Endodermal cell (in vitro differentiated cells): ENCODE data around the gene CNNM3. TPM values are rescaled to one million over a fixed set of nuclear protein-coding genes. Genes with fewer than 3 reads are reported as not detected.

Experiments used
- DNase-seq: peaks from one replicate; pipeline ENCODE4 v3.0.0-alpha.2; 2017
- H3K27ac ChIP-seq: 2 replicates; pipeline ENCODE4 v1.5.1; 2013; ENCODE audit warnings: mild to moderate bottlenecking, low read depth, low read length, moderate library complexity
- H3K27me3 ChIP-seq: 2 replicates; pipeline ENCODE4 v1.6.1; 2013; ENCODE audit warnings: mild to moderate bottlenecking, low read length, moderate library complexity; ENCODE audit not compliant: insufficient read depth, control insufficient read depth, poor library complexity, severe bottlenecking
- H3K36me3 ChIP-seq: 2 replicates; pipeline ENCODE4 v1.7.0; 2013; ENCODE audit warnings: mild to moderate bottlenecking, low read length, moderate library complexity; ENCODE audit not compliant: control insufficient read depth, insufficient read depth
- H3K4me1 ChIP-seq: one replicate; pipeline ENCODE4 v1.7.0; 2013; ENCODE audit warnings: low read length; ENCODE audit not compliant: control insufficient read depth, insufficient read depth
- H3K4me3 ChIP-seq: 2 replicates; pipeline ENCODE4 v1.5.1; 2013; ENCODE audit warnings: mild to moderate bottlenecking, low read length, moderate library complexity
- H3K9ac ChIP-seq: 2 replicates; pipeline ENCODE4 v1.6.1; 2013; ENCODE audit warnings: mild to moderate bottlenecking, low read length, moderate library complexity; ENCODE audit not compliant: poor library complexity, severe bottlenecking; ENCODE audit errors: extremely low read depth
- H3K9me3 ChIP-seq: 2 replicates; pipeline ENCODE4 v1.6.1; 2013; ENCODE audit warnings: mild to moderate bottlenecking, low read length, moderate library complexity; ENCODE audit not compliant: control insufficient read depth
- H3K27ac Mint-ChIP-seq: 2 replicates; pipeline ENCODE4 v1.8.0; 2020; ENCODE audit warnings: mixed read lengths
- H3K27me3 Mint-ChIP-seq: 2 replicates; pipeline ENCODE4 v1.8.0; 2021; ENCODE audit warnings: mild to moderate bottlenecking, mixed read lengths; ENCODE audit not compliant: insufficient read depth
- H3K36me3 Mint-ChIP-seq: 2 replicates; pipeline ENCODE4 v1.8.0; 2020; ENCODE audit warnings: low read depth, mixed read lengths
- H3K4me1 Mint-ChIP-seq: 2 replicates; pipeline ENCODE4 v1.8.0; 2020; ENCODE audit warnings: mixed read lengths
- H3K4me3 Mint-ChIP-seq: 2 replicates; pipeline ENCODE4 v1.8.0; 2020; ENCODE audit warnings: mild to moderate bottlenecking, moderate library complexity, mixed read lengths
- H3K9me3 Mint-ChIP-seq: 2 replicates; pipeline ENCODE4 v1.8.0; 2020; ENCODE audit warnings: mild to moderate bottlenecking, mixed read lengths
- WGBS, 2 experiments: methylation state at CpG; one replicate each; pipeline versions ENCODE4 v1.1.5 to v1.1.7; 2013; ENCODE audit warnings: missing lambda C conversion rate in 2 of 2, mixed read lengths in 1 of 2; ENCODE audit not compliant: insufficient coverage in 1 of 2, insufficient read length in 1 of 2; 5-methylcytosine and 5-hydroxymethylcytosine counted together
- total RNA-seq, 2 donors: library from RNA; stranded (reverse); fragmentation: NEBNext Ultra II Directional in 1 of 2; extraction: Animal tissue kit (Norgen Biotek cat#: 25700) in 1 of 2; gene quantifications; 2 replicates in 1 of 2; 3 replicates in 1 of 2; pipeline ENCODE4 v1.2.1, GENCODE V29; 2021
- TF ChIP-seq, protein P1 (sequence below): fragments of 200-600 bp; sonication (generic); conservative IDR thresholded peaks from 2 replicates; pipeline ENCODE4 v1.5.0; 2021; ENCODE audit warnings: antibody characterized with exemption, mild to moderate bottlenecking

The CNNM3 gene
- total RNA-seq, 2 donors from 2014 or later = 33.1 to 34.8 TPM

DNA sequence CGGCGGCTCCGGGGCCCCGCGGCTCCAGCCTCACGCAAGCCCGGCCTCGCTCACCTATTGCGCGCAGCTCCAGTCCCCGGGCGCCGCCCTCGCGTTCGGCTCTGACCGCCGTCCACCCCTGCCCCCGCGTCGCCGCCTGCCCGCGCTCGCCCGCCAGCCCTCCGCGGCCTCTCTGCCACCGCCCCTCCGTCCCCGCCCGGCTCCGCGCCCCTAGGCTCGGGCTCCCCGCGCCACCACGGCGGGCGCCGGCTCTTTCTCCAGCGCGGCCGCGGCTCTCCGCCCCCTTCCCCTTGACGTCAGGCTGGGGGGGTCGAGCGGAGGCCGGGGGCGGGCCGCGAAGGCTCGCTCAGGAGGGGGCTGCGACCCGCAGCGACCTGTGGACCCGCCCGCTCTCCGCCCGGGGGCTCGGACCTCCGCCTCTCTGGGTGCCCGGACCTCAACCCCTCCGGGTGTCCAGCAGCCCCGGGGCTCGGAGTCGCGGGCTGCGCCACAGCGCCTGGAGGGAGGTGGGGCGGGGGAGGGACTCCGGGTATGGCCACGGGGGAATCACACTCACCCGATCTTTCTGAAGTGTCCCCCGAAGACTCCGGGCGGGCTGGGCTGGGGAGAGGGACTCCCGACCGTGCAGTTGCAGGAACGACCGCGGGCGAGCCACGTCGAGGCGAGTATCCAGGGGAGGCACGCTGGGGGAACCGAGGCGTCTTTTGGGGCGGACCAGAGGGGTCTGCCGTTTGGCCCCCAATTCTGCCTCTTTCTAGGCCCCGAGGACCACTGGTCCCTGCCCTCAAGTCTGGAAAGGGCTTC is 54.0 kb downstream of the CNNM3 start, which contains the start of gene SEMA4C:
Gene SEMA4C (minus strand): TSS at position 259 of the 804 bp plus-strand sequence. CDS start 2,194 bp downstream, outside the sequence.
- Mint-ChIP-seq H3K27ac (peak within 1 kb of the TSS; percentile 82), H3K9me3 (no peaks in the 10 kb centered on the region), H3K4me1 (peaks cover 40% of the 10 kb centered on the region), H3K4me3 (peak within 1 kb of the TSS; percentile 83), H3K36me3 (peaks cover 19% of the 10 kb centered on the region), H3K27me3 (no peaks in the 10 kb centered on the region)
- Histone ChIP-seq H3K4me1 (peaks cover 18% of the 10 kb centered on the region), H3K9ac (peak within 1 kb of the TSS; percentile 96), H3K4me3 (peak within 1 kb of the TSS; percentile 93), H3K9me3 (no peaks in the 10 kb centered on the region), H3K27ac (peak within 1 kb of the TSS; percentile 98), H3K36me3 (peaks cover 26% of the 10 kb centered on the region), H3K27me3 (no peaks in the 10 kb centered on the region)
- TF ChIP-seq, protein P1, sequence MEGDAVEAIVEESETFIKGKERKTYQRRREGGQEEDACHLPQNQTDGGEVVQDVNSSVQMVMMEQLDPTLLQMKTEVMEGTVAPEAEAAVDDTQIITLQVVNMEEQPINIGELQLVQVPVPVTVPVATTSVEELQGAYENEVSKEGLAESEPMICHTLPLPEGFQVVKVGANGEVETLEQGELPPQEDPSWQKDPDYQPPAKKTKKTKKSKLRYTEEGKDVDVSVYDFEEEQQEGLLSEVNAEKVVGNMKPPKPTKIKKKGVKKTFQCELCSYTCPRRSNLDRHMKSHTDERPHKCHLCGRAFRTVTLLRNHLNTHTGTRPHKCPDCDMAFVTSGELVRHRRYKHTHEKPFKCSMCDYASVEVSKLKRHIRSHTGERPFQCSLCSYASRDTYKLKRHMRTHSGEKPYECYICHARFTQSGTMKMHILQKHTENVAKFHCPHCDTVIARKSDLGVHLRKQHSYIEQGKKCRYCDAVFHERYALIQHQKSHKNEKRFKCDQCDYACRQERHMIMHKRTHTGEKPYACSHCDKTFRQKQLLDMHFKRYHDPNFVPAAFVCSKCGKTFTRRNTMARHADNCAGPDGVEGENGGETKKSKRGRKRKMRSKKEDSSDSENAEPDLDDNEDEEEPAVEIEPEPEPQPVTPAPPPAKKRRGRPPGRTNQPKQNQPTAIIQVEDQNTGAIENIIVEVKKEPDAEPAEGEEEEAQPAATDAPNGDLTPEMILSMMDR = no peak
- 2% methylated on average over 35 to 93 of the region's 93 CpGs for WGBS, 2 experiments
- peak; percentile 84 for DNase-seq

DNA sequence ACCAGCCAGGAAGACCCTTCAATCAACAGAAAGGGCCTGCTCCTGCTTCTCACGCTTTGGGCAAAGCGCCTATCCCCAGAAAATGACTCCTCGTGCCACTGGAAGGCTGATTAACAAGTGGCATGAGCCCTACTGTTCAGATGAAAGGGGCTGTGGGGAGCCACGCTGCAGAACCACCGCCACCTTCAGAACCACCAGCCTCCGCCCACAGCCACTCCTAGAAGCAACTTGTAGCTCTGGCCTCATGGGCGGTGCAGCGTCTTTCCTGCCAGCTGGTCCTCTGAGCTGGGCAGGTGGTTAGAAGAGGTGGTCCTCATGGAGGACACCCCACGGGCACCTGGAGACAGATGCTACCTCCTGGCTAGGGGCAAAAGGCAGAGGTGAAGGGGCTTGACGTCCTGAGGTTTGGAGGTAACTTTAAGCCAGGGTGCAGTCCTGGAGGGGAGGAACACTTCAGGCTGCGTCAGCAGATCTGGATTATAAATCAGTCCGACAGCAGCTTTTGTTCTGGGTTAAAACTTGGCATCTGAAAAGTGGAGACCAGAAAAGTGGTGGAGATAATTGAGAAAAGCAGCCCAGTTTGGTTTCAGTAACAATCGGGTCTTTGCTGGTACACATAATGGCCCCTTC is 54.7 kb downstream of the CNNM3 start:
- peak overlapping the region; percentile 83 for H3K4me3 Mint-ChIP-seq
- H3K9me3 Mint-ChIP-seq = no peaks in the 10 kb centered on the region
- WGBS, 2 experiments = 57 to 58% methylated on average over 9 to 13 of the region's 13 CpGs

DNA sequence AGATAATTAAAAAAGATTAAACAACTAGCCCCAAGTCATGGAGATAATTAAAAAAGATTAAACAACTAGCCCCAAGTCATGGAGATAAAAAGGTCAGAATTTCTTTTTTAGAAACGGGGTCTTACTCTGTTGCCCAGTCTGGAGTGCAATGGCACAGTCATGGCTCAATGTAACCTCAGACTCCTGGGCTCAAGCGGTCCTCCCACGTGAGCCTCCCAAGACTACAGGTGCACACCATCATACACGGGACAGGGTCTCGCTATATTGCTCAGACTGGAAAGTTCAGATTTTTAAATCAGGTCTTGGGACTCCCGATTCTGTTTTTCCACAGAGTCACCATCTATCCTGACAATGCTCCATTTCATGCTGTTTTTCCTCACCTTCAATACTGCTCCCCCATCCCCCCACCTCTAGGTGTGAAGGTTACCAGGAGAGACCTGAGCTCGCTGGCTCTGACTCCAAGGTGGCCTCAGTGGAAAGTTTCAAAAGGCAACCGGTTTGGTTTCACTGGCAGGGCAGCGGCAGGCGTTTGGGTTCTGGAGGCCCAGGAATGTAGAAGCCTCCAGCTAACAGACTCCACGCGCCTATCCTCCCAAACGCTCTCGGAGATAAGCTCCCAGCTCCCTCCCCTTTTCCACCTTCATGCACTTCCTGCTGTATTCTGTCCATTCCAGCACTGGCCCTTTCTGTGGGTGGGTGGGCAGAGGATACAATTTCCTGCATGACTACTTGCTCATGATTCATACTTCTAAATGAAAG is 56.7 kb downstream of the CNNM3 start:
- Mint-ChIP-seq H3K4me3 (no peak overlapping the region), H3K9me3 (no peaks in the 10 kb centered on the region), H3K27ac (peak overlapping the region; percentile 44), H3K4me1 (peaks cover 54% of the 10 kb centered on the region), H3K27me3 (no peaks in the 10 kb centered on the region), H3K36me3 (no peaks in the 10 kb centered on the region)
- Histone ChIP-seq H3K4me3 (no peak overlapping the region), H3K9me3 (no peaks in the 10 kb centered on the region), H3K27ac (no peak overlapping the region), H3K4me1 (peaks cover 26% of the 10 kb centered on the region), H3K9ac (no peak overlapping the region), H3K36me3 (no peaks in the 10 kb centered on the region), H3K27me3 (no peaks in the 10 kb centered on the region)
- 68 to 79% methylated on average over 9 to 14 of the region's 14 CpGs for WGBS, 2 experiments
- DNase-seq = peak; percentile 78
- TF ChIP-seq, protein P1 = no peak

More for the DNA sequence above, 54.7 kb downstream of the CNNM3 start:
- Histone ChIP-seq H3K36me3 (peaks cover 19% of the 10 kb centered on the region), H3K9me3 (no peaks in the 10 kb centered on the region), H3K4me1 (peaks cover 21% of the 10 kb centered on the region), H3K27me3 (no peaks in the 10 kb centered on the region), H3K27ac (no peak overlapping the region), H3K4me3 (peak overlapping the region; percentile 76), H3K9ac (peak overlapping the region; percentile 11)
- peaks cover 47% of the 10 kb centered on the region for H3K4me1 Mint-ChIP-seq
- TF ChIP-seq, protein P1 = no peak
- peaks cover 12% of the 10 kb centered on the region for H3K36me3 Mint-ChIP-seq
- no peaks in the 10 kb centered on the region for H3K27me3 Mint-ChIP-seq
- DNase-seq = no peak
- H3K27ac Mint-ChIP-seq = peak overlapping the region; percentile 82
